Smooth muscle cell (in vitro differentiated cells): ENCODE measurements around the gene KANTR. TPM values are rescaled to one million over a fixed set of nuclear protein-coding genes. Genes with fewer than 3 reads are reported as not detected.

Experiments used
- DNase-seq: peaks from one replicate; lab custom pipeline; 2025; ENCODE audit not compliant: unreplicated experiment; lab: John Stamatoyannopoulos, UW
- H2AFZ ChIP-seq: fragments of 200-600 bp; sonication (generic); 2 replicates; pipeline ENCODE4 v1.6.0; 2016; ENCODE audit warnings: antibody characterized with exemption, low read depth, mild to moderate bottlenecking
- H3F3A ChIP-seq: fragments of 200-600 bp; sonication (generic); 2 replicates; pipeline ENCODE4 v1.6.0; 2017; ENCODE audit warnings: antibody characterized with exemption, low read depth
- H3K27ac ChIP-seq: fragments of 200-600 bp; sonication (generic); 2 replicates; pipeline ENCODE4 v1.5.1; 2016; ENCODE audit warnings: low read depth, mild to moderate bottlenecking
- H3K27me3 ChIP-seq: fragments of 200-600 bp; sonication (generic); 2 replicates; pipeline ENCODE4 v1.6.1; 2016; ENCODE audit warnings: low read depth, mild to moderate bottlenecking
- H3K36me3 ChIP-seq: fragments of 200-600 bp; sonication (generic); 2 replicates; pipeline ENCODE4 v1.5.1; 2016; ENCODE audit warnings: low read depth
- H3K4me1 ChIP-seq: fragments of 200-600 bp; sonication (generic); 2 replicates; pipeline ENCODE4 v1.5.1; 2016; ENCODE audit warnings: low read depth
- H3K4me2 ChIP-seq: fragments of 200-600 bp; sonication (generic); 2 replicates; pipeline ENCODE4 v1.6.0; 2016; ENCODE audit warnings: mild to moderate bottlenecking
- H3K4me3 ChIP-seq: fragments of 200-600 bp; sonication (generic); 2 replicates; pipeline ENCODE4 v1.5.1; 2016; ENCODE audit warnings: mild to moderate bottlenecking
- H3K79me2 ChIP-seq: fragments of 200-600 bp; sonication (generic); 2 replicates; pipeline ENCODE4 v1.6.0; 2016; ENCODE audit warnings: low read depth, mild to moderate bottlenecking
- H3K9ac ChIP-seq: fragments of 200-600 bp; sonication (generic); 2 replicates; pipeline ENCODE4 v1.6.0; 2016; ENCODE audit warnings: low read depth
- H3K9me3 ChIP-seq: fragments of 200-600 bp; sonication (generic); replicated peaks from 2 replicates; pipeline ENCODE4 v1.5.1; 2016; ENCODE audit warnings: low read depth
- H4K20me1 ChIP-seq: fragments of 200-600 bp; sonication (generic); 2 replicates; pipeline ENCODE4 v1.6.0; 2016; ENCODE audit warnings: low read depth
- WGBS: methylation state at CpG from one replicate; pipeline ENCODE4 v1.1.7; 2016; ENCODE audit warnings: low lambda C conversion rate; 5-methylcytosine and 5-hydroxymethylcytosine counted together
- polyA plus RNA-seq: library from polyadenylated mRNA; unstranded; fragments of >200 nt; fragmentation: Nextera tagmentation; extraction: Ambion mirVana; gene quantifications from 2 replicates; pipeline ENCODE4 v1.2.1, GENCODE V29; 2016
- total RNA-seq: library from RNA; depleted of rRNA; stranded (reverse); fragments of >200 nt; gene quantifications from 2 replicates; pipeline ENCODE4 v1.2.3, GENCODE V29; 2014
- TF ChIP-seq, protein P1 (sequence below): fragments of 200-600 bp; sonication (generic); IDR thresholded peaks from 2 replicates; pipeline ENCODE4 v1.5.1; 2017; ENCODE audit warnings: borderline replicate concordance, mild to moderate bottlenecking, antibody characterized with exemption; ENCODE audit not compliant: insufficient read depth, poor library complexity, severe bottlenecking

The KANTR gene
- total and polyA plus RNA-seq, 2 experiments from 2014 or later = 2.6 to 7.9 TPM

DNA sequence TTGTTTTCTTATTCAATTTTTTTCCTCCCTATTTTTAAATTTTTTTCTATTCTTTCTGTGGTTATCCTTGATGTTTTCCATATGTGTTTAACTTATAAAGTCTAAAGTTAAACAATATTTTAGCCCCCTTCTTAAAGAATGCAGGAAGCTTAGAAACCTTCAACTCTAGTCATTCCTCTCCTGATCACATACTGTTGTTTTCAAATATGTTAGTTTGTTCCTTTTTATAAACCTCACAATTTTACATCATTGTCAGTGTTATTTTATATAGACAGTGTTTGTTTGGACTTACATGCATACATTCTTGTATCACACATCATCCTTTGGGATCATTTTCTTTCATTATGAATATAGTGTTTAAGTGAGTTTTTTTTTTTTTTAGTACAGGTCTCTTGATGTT is 31.6 kb downstream of the KANTR start:
- Histone ChIP-seq H4K20me1 (no peaks in the 10 kb centered on the region), H3K4me1 (no peaks in the 10 kb centered on the region), H3K9ac (no peak overlapping the region), H3F3A (no peaks in the 10 kb centered on the region), H3K27ac (no peak overlapping the region), H2AFZ (no peak overlapping the region), H3K4me3 (no peak overlapping the region), H3K4me2 (peak overlapping the region; percentile 0), H3K79me2 (no peaks in the 10 kb centered on the region), H3K36me3 (no peaks in the 10 kb centered on the region), H3K9me3 (no peaks in the 10 kb centered on the region), H3K27me3 (no peaks in the 10 kb centered on the region)
- DNase-seq = no peak
- TF ChIP-seq, protein P1, sequence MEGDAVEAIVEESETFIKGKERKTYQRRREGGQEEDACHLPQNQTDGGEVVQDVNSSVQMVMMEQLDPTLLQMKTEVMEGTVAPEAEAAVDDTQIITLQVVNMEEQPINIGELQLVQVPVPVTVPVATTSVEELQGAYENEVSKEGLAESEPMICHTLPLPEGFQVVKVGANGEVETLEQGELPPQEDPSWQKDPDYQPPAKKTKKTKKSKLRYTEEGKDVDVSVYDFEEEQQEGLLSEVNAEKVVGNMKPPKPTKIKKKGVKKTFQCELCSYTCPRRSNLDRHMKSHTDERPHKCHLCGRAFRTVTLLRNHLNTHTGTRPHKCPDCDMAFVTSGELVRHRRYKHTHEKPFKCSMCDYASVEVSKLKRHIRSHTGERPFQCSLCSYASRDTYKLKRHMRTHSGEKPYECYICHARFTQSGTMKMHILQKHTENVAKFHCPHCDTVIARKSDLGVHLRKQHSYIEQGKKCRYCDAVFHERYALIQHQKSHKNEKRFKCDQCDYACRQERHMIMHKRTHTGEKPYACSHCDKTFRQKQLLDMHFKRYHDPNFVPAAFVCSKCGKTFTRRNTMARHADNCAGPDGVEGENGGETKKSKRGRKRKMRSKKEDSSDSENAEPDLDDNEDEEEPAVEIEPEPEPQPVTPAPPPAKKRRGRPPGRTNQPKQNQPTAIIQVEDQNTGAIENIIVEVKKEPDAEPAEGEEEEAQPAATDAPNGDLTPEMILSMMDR = no peak

DNA sequence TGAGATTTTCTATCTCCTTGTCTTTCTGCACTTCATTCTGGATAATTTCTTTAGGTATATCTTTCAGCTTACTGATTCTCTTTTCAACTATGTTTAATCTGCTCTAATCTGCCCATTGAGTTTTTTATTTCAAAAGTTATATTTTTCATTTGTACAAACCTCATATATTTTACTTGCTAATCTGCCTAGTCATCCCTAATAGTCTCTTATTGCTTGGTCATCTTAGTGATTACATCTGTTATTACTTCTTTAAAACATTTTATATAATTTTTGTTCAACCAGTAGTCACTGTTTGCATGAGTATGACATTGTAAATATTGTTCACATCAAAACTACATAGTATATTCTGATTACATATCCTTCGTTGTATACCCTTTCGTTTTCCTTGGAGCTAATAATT is 32.4 kb downstream of the KANTR start:
- H3F3A ChIP-seq = no peaks in the 10 kb centered on the region
- no peaks in the 10 kb centered on the region for H3K9me3 ChIP-seq
- H3K4me1 ChIP-seq = no peaks in the 10 kb centered on the region
- no peak overlapping the region for H2AFZ ChIP-seq
- WGBS = 86% methylated on average over 2 of the region's 2 CpGs
- no peak overlapping the region for H3K27ac ChIP-seq
- no peak overlapping the region for H3K9ac ChIP-seq
- H3K4me2 ChIP-seq = no peak overlapping the region
- DNase-seq = no peak
- TF ChIP-seq, protein P1 = no peak
- no peaks in the 10 kb centered on the region for H3K27me3 ChIP-seq
- no peaks in the 10 kb centered on the region for H3K79me2 ChIP-seq
- no peaks in the 10 kb centered on the region for H3K36me3 ChIP-seq
- H4K20me1 ChIP-seq = no peaks in the 10 kb centered on the region
- H3K4me3 ChIP-seq = no peak overlapping the region

DNA sequence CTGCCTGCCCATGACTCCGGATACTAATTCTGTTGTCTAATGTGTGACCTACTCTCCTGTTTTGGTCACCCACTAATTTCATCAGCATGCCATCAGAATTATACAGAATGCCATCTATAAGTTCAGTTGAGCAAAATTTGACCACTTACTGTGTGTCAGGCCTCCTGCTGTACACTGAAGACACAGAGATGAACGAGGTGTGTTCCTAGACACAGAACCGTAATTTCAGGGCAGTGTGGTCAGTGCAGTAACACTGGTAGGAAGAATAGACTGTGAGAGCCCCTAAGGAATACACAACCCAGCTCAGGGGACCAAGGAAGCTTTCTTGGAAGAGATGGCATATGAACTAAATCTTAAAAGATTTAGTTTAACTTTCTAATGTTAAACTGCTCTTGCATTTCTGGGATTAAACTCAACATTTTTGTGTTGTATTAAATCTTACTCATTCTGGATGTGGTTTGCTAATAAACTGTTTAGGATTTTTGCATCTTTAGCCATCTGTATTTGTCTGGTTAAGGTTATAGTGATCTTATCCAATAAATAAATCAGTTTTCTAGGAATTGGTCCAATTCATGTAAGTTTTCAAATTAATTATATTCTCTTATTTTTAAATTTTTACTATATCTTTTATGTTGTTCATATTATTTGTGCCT is 34.3 kb downstream of the KANTR start:
- Histone ChIP-seq H3K79me2 (no peaks in the 10 kb centered on the region), H2AFZ (no peak overlapping the region), H3K4me2 (peak overlapping the region; percentile 1), H3K4me3 (no peak overlapping the region), H3K27ac (peak overlapping the region; percentile 65), H3F3A (no peaks in the 10 kb centered on the region), H3K4me1 (no peaks in the 10 kb centered on the region), H3K36me3 (no peaks in the 10 kb centered on the region), H4K20me1 (no peaks in the 10 kb centered on the region), H3K9me3 (no peaks in the 10 kb centered on the region), H3K9ac (no peak overlapping the region), H3K27me3 (no peaks in the 10 kb centered on the region)
- DNase-seq = no peak
- WGBS = 51% methylated on average over 3 of the region's 3 CpGs
- TF ChIP-seq, protein P1 = no peak

DNA sequence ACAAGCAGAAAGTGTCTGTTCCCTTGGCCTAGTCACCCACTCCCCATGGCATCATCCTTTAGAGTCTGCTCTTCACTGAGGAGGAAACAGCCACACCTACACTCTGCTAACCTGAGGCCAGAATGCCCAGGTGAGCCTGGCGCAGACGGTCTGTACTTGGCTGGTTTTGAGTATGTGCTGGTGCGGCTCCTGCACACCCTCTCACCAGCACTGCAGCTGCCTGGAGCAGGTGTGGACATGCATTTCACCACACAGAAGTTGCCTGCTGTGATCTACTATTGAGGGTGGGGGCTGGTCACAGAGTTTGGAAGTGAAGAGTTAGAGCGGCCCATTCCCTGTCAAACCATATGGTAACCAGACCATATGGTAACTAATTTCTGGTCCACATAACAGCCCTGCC is 39.5 kb downstream of the KANTR start:
- H3K9me3 ChIP-seq = no peaks in the 10 kb centered on the region
- H2AFZ ChIP-seq = no peak overlapping the region
- WGBS = 95% methylated on average over 4 of the region's 4 CpGs
- H3K36me3 ChIP-seq = no peaks in the 10 kb centered on the region
- H3K4me3 ChIP-seq = no peak overlapping the region
- no peaks in the 10 kb centered on the region for H4K20me1 ChIP-seq
- DNase-seq = no peak
- H3K27ac ChIP-seq = no peak overlapping the region
- no peaks in the 10 kb centered on the region for H3F3A ChIP-seq
- TF ChIP-seq, protein P1 = no peak
- H3K27me3 ChIP-seq = no peaks in the 10 kb centered on the region
- no peaks in the 10 kb centered on the region for H3K4me1 ChIP-seq
- no peak overlapping the region for H3K4me2 ChIP-seq
- H3K79me2 ChIP-seq = no peaks in the 10 kb centered on the region
- no peak overlapping the region for H3K9ac ChIP-seq
